ENCODE results near the gene APAF1. TPM values are rescaled to one million over a fixed set of nuclear protein-coding genes. Genes with fewer than 3 reads are reported as not detected.

Gene APAF1
- polyA plus RNA-seq, 1 experiment, result 6.0 TPM

DNA sequence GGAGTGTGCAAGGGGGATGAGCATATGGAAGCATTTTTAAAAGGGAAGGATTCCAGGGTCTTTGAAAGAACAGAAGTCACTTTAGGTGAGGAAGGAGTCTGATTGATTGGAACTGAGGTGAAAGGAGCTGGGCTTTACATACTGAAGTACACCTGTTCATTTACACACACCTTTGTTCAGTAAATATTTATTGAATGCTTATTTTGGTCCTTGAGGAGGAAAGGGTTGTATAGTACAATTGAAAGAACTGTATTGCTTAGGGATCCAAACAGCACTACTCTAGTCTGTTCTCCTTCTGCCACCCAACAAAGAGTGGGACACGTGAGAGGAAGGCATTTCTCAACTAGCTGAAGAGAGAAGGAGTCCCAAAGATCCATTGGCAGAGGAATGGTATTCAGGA is 63.9 kb downstream of the APAF1 start:
- peaks cover 6% of the 10 kb centered on the region for H3K36me3 ChIP-seq (ENCODE audit: control insufficient read depth, insufficient read depth, low read length)
- no peak for TF ChIP-seq CTCF (IDR thresholded peaks at IDR 0.05; ENCODE audit: insufficient read depth, low read depth, low read length)
- ChIA-PET CTCF (interaction anchor here (1.3 kb wide), 1 partner anchor 10 kb away, joined by 5 read pairs; no protein-coding TSS in a partner anchor), POLR2A (no interaction called here)
- DNase-seq (ENCODE audit: low read depth), result no peak
- no peak overlapping the region for H3K4me3 ChIP-seq (ENCODE audit: low read depth, low read length)
- no peaks in the 10 kb centered on the region for H3K27me3 ChIP-seq (ENCODE audit: control insufficient read depth, insufficient read depth, low read length)

DNA sequence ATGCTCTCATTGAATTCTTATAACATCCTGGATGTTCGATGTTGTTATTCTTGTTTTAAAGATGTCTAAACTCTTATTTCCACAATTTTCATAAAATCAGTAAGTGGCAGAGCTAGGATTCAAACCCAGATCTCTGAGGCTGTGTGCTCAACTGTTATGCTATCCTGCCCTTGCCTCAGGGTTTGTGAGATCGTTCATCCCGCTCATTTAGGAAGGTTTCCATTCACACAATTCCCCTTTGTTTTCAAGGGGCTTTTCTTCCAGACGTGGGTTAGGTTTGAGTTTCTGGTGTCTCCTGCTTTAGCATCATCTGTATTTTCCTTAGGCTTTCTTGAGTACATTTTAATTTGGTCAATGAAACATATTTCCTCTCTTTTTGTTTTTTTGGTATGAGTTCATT is 69.3 kb downstream of the APAF1 start:
- no peaks in the 10 kb centered on the region for H3K27me3 ChIP-seq (ENCODE audit: control insufficient read depth, insufficient read depth, low read length)

GRCh38 chr12:98719515-98720504 is 74.7 kb downstream of the APAF1 start:
- no peaks in the 10 kb centered on the region for H3K27me3 ChIP-seq (ENCODE audit: control insufficient read depth, insufficient read depth, low read length)
- ChIA-PET POLR2A (no interaction called here), CTCF (interaction anchor here (0.7 to 1.1 kb wide), 3 partner anchors 9 to 78 kb away, joined by 3 to 5 read pairs (median 4); no protein-coding TSS in a partner anchor)
- TF ChIP-seq CTCF (IDR thresholded peaks at IDR 0.05; ENCODE audit: insufficient read depth, low read depth, low read length), result no peak
- no peak for DNase-seq (ENCODE audit: low read depth)
- peaks cover 4% of the 10 kb centered on the region for H3K36me3 ChIP-seq (ENCODE audit: control insufficient read depth, insufficient read depth, low read length)
- H3K4me3 ChIP-seq (ENCODE audit: low read depth, low read length), result no peak overlapping the region

More for the DNA sequence above, 69.3 kb downstream of the APAF1 start:
- no peak for TF ChIP-seq CTCF (IDR thresholded peaks at IDR 0.05; ENCODE audit: insufficient read depth, low read depth, low read length)
- no peak for DNase-seq (ENCODE audit: low read depth)
- Histone ChIP-seq H3K4me3 (ENCODE audit: low read depth, low read length) (no peak overlapping the region), H3K36me3 (ENCODE audit: control insufficient read depth, insufficient read depth, low read length) (peaks cover under 1% of the 10 kb centered on the region; the same call in 1 of the 2 replicates)
- ChIA-PET POLR2A (no interaction called here), CTCF (no interaction called here)

DNA sequence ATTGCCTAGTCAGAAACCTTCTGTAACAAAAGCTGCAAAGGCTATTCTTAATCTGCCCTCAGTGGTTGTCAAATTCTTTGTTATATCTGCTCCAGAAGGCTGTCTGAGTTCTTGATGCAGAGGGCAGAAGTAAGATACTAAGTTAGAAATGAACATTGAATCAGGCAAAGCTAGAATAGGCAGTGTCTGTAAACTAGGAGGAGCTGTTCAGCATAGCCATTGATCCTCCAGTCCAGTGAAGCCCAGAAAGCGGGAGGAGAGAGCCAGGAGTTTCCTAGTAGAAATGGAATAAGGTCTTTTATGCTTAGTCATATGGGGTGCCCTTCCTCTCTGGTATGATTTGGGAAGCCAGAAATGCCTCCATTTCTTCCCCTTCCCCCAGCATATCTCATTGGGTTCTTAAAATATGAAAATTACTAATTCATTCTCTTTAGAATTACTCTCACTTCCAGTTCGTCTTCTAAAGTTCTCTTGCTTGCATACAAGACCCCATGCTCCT is 76.2 kb downstream of the APAF1 start:
- H3K36me3 ChIP-seq (ENCODE audit: control insufficient read depth, insufficient read depth, low read length), result peaks cover 4% of the 10 kb centered on the region
- ChIA-PET CTCF (interaction anchor here (0.9 to 2.0 kb wide), 2 partner anchors 14 to 19 kb away, joined by 3 to 7 read pairs; no protein-coding TSS in a partner anchor), POLR2A (no interaction called here)
- H3K27me3 ChIP-seq (ENCODE audit: control insufficient read depth, insufficient read depth, low read length), result no peaks in the 10 kb centered on the region
- DNase-seq (ENCODE audit: low read depth), result no peak
- no peak overlapping the region for H3K4me3 ChIP-seq (ENCODE audit: low read depth, low read length)
- no peak for TF ChIP-seq CTCF (IDR thresholded peaks at IDR 0.05; ENCODE audit: insufficient read depth, low read depth, low read length)
